Heart left ventricle (tissue), 13 donors: ENCODE data around the gene ARID5A.

Experiments
- CTCF ChIP-seq, 12 donors: fragments of 200-600 bp; sonication (generic) in 4 of 12; IDR thresholded peaks; one replicate each; pipeline versions ENCODE4 v1.5.0 to v1.8.0; 2018 to 2022; ENCODE audit warnings: antibody characterized with exemption in 12 of 12, mild to moderate bottlenecking in 5 of 12
- POLR2A ChIP-seq, 2 donors: fragments of 450-650 bp; IDR thresholded peaks; one replicate each; pipeline ENCODE4 v1.6.1; 2017; ENCODE audit warnings: antibody characterized with exemption in 2 of 2, mild to moderate bottlenecking in 2 of 2, moderate library complexity in 2 of 2
- donor health status: ischemic (EF 13 %, LVEDD 7.1; RV severe dilation, severe dysfunction).
- donor health status: DM: no; HTN: yes; CAD: no.
- donor health status: DM: no; HTN: no; CAD: no.
- donor health status: ischemic (EF 25% LVEDD 6.9; RV normal size, moderate dysfunction).
- donor health status: ischemic (EF 25% LVEDD 5.7; RV mildly dilated, moderate dysfunction).
- donor health status: ischemic (EF 35%, LVEDD 5.7; RV mildly dilated, moderate dysfunction).
- donor health status: nonischemic (EF 11% LVEDD 7.7; RV severe dilation, severe dysfunction).
- donor health status: DM: yes; HTN: yes; CAD: no.
- donor health status: PGD.
- donor health status: ischemic (EF 29% LVEDD 5.4; RV normal size, mild dysfunction).
- donor health status: nonischemic (EF 23%, LVEDD 6.1; RV moderate dilation, normal function).

GRCh38 chr2:96499061-96499960 is 37.2 kb upstream of the ARID5A start:
- TF ChIP-seq CTCF (IDR thresholded peaks at IDR 0.05), result no peak
- no peak for TF ChIP-seq POLR2A (IDR thresholded peaks at IDR 0.05)
